H9 (cell line): Measurements from ENCODE around the gene TPP1. TPM values are rescaled to one million over a fixed set of nuclear protein-coding genes. Genes with fewer than 3 reads are reported as not detected.

Source experiments
- DNase-seq: peaks from one replicate; pipeline ENCODE4 v3.0.0-alpha.2; 2017
- H2AFZ ChIP-seq: one replicate; pipeline ENCODE4 v1.6.1; 2013; ENCODE audit warnings: mild to moderate bottlenecking, low read length, control low read depth, moderate library complexity
- H2AK5ac ChIP-seq: 2 replicates; pipeline ENCODE4 v1.6.1; 2013; ENCODE audit warnings: low read length, control low read depth, mixed read lengths; ENCODE audit not compliant: insufficient read length
- H2BK120ac ChIP-seq: one replicate; pipeline ENCODE4 v1.6.1; 2013; ENCODE audit warnings: low read depth, mild to moderate bottlenecking, low read length, control low read depth, inconsistent platforms; ENCODE audit not compliant: poor library complexity, severe bottlenecking
- H2BK12ac ChIP-seq: 2 replicates; pipeline ENCODE4 v1.6.1; 2013; ENCODE audit warnings: low read length, control low read depth, mixed read lengths, low read depth; ENCODE audit not compliant: insufficient read length
- H2BK15ac ChIP-seq: 2 replicates; pipeline ENCODE4 v1.6.1; 2013; ENCODE audit warnings: low read depth, low read length, control low read depth
- H2BK20ac ChIP-seq: one replicate; pipeline ENCODE4 v1.6.1; 2013; ENCODE audit warnings: low read depth, mild to moderate bottlenecking, low read length, control low read depth, inconsistent platforms; ENCODE audit not compliant: poor library complexity, severe bottlenecking
- H2BK5ac ChIP-seq: 2 replicates; pipeline ENCODE4 v1.6.1; 2013; ENCODE audit warnings: low read length, control low read depth, mixed read lengths; ENCODE audit not compliant: insufficient read length
- H3K14ac ChIP-seq: 2 replicates; pipeline ENCODE4 v1.6.1; 2013; ENCODE audit warnings: low read length, control low read depth; ENCODE audit not compliant: insufficient read depth
- H3K18ac ChIP-seq: 2 replicates; pipeline ENCODE4 v1.6.1; 2013; ENCODE audit warnings: low read depth, mild to moderate bottlenecking, mixed read lengths, low read length, control low read depth; ENCODE audit not compliant: insufficient read length
- H3K23ac ChIP-seq: 2 replicates; pipeline ENCODE4 v1.6.1; 2013; ENCODE audit warnings: low read length, control low read depth, mixed read lengths, low read depth; ENCODE audit not compliant: insufficient read length
- H3K23me2 ChIP-seq: 2 replicates; pipeline ENCODE4 v1.6.1; 2013; ENCODE audit warnings: low read depth, mild to moderate bottlenecking, mixed read lengths, low read length, control low read depth; ENCODE audit not compliant: insufficient read length, poor library complexity, severe bottlenecking
- H3K27ac ChIP-seq: 2 replicates; pipeline ENCODE4 v1.5.1; 2013; ENCODE audit warnings: low read length, control low read depth, mixed read lengths, low read depth; ENCODE audit not compliant: insufficient read length
- H3K27me3 ChIP-seq: 2 replicates; pipeline ENCODE4 v1.6.1; 2013; ENCODE audit warnings: low read length, control low read depth, inconsistent platforms; ENCODE audit not compliant: insufficient read depth
- H3K4ac ChIP-seq: 2 replicates; pipeline ENCODE4 v1.6.1; 2013; ENCODE audit warnings: low read depth, mild to moderate bottlenecking, control low read depth, inconsistent platforms, low read length, moderate library complexity
- H3K4me1 ChIP-seq: 2 replicates; pipeline ENCODE4 v1.6.1; 2013; ENCODE audit warnings: low read length, control low read depth, inconsistent platforms; ENCODE audit not compliant: insufficient read depth
- H3K4me2 ChIP-seq: 2 replicates; pipeline ENCODE4 v1.6.1; 2013; ENCODE audit warnings: low read length, control low read depth, mixed read lengths; ENCODE audit not compliant: insufficient read length, insufficient read depth
- H3K56ac ChIP-seq: 2 replicates; pipeline ENCODE4 v1.6.1; 2013; ENCODE audit warnings: low read depth, mild to moderate bottlenecking, mixed read lengths, low read length, control low read depth; ENCODE audit not compliant: insufficient read length
- H3K79me1 ChIP-seq: 2 replicates; pipeline ENCODE4 v1.6.1; 2013; ENCODE audit warnings: low read depth, mild to moderate bottlenecking, moderate library complexity, low read length, control low read depth, inconsistent platforms; ENCODE audit not compliant: insufficient read depth, poor library complexity, severe bottlenecking
- H3K79me2 ChIP-seq: 2 replicates; pipeline ENCODE4 v1.6.1; 2013; ENCODE audit warnings: low read length, control low read depth, inconsistent platforms; ENCODE audit not compliant: insufficient read depth
- H3K9ac ChIP-seq: 2 replicates; pipeline ENCODE4 v1.6.1; 2013; ENCODE audit warnings: low read length, control low read depth, mixed read lengths; ENCODE audit not compliant: insufficient read length; ENCODE audit errors: extremely low read depth
- H3K9me3 ChIP-seq: one replicate; pipeline ENCODE4 v1.6.1; 2013; ENCODE audit warnings: low read depth, low read length, inconsistent platforms; ENCODE audit not compliant: control insufficient read depth
- H3T11ph ChIP-seq: one replicate; pipeline ENCODE4 v1.6.1; 2013; ENCODE audit warnings: mild to moderate bottlenecking, low read length, control low read depth, inconsistent platforms
- H4K20me1 ChIP-seq: one replicate; pipeline ENCODE4 v1.6.1; 2013; ENCODE audit not compliant: control insufficient read depth, insufficient read length, insufficient read depth
- H4K5ac ChIP-seq: 2 replicates; pipeline ENCODE4 v1.6.1; 2013; ENCODE audit warnings: low read depth, mild to moderate bottlenecking, mixed read lengths, low read length, control low read depth; ENCODE audit not compliant: insufficient read length
- H4K8ac ChIP-seq: replicated peaks from 2 replicates; pipeline ENCODE4 v1.6.1; 2013; ENCODE audit warnings: low read length, control low read depth, mixed read lengths, low read depth; ENCODE audit not compliant: insufficient read length
- H4K91ac ChIP-seq: 2 replicates; pipeline ENCODE4 v1.6.1; 2013; ENCODE audit warnings: low read depth, mild to moderate bottlenecking, moderate library complexity, mixed read lengths, low read length, control low read depth; ENCODE audit not compliant: insufficient read length
- H3K27ac Mint-ChIP-seq, 3 experiments: 2 replicates in 2 of 3; 3 replicates in 1 of 3; pipeline ENCODE4 v1.8.0; 2020 to 2021; ENCODE audit warnings: mixed read lengths in 3 of 3, mild to moderate bottlenecking in 1 of 3, moderate library complexity in 1 of 3
- H3K27me3 Mint-ChIP-seq: 2 replicates; pipeline ENCODE4 v1.8.0; 2021; ENCODE audit warnings: low read depth, mild to moderate bottlenecking, moderate library complexity, mixed read lengths
- H3K36me3 Mint-ChIP-seq, 3 experiments: 2 replicates in 2 of 3; 3 replicates in 1 of 3; pipeline ENCODE4 v1.8.0; 2020 to 2021; ENCODE audit warnings: low read depth in 3 of 3, mixed read lengths in 3 of 3; ENCODE audit not compliant: insufficient read depth in 1 of 3
- H3K4me1 Mint-ChIP-seq, 2 experiments: 2 replicates each; pipeline ENCODE4 v1.8.0; 2020; ENCODE audit warnings: mixed read lengths in 2 of 2
- H3K4me3 Mint-ChIP-seq, 2 experiments: 2 replicates in 1 of 2; 3 replicates in 1 of 2; pipeline ENCODE4 v1.8.0; 2020 to 2021; ENCODE audit warnings: mild to moderate bottlenecking in 2 of 2, mixed read lengths in 2 of 2, moderate library complexity in 1 of 2
- H3K9me3 Mint-ChIP-seq, 2 experiments: 2 replicates in 1 of 2; 3 replicates in 1 of 2; pipeline ENCODE4 v1.8.0; 2020; ENCODE audit warnings: mild to moderate bottlenecking in 2 of 2, mixed read lengths in 2 of 2, moderate library complexity in 1 of 2
- WGBS: extraction: QIAGEN DNeasy Blood & Tissue Kit; methylation state at CpG from one replicate; pipeline ENCODE4 v1.1.7; 2013; ENCODE audit warnings: missing lambda C conversion rate, low lambda C conversion rate, mixed read lengths; ENCODE audit not compliant: insufficient read length; ENCODE audit errors: extremely low coverage; 5-methylcytosine and 5-hydroxymethylcytosine counted together
- total RNA-seq: library from RNA; stranded (reverse); gene quantifications from 2 replicates; pipeline ENCODE4 v1.2.1, GENCODE V29; 2021
- TF ChIP-seq, protein P1 (sequence below): fragments of 200-600 bp; sonication (generic); conservative IDR thresholded peaks from 3 replicates; pipeline ENCODE4 v1.8.0; 2021; ENCODE audit warnings: antibody characterized with exemption, mild to moderate bottlenecking

TPP1 gene
- total RNA-seq, 1 experiment from 2014 or later: 37.2 TPM

DNA sequence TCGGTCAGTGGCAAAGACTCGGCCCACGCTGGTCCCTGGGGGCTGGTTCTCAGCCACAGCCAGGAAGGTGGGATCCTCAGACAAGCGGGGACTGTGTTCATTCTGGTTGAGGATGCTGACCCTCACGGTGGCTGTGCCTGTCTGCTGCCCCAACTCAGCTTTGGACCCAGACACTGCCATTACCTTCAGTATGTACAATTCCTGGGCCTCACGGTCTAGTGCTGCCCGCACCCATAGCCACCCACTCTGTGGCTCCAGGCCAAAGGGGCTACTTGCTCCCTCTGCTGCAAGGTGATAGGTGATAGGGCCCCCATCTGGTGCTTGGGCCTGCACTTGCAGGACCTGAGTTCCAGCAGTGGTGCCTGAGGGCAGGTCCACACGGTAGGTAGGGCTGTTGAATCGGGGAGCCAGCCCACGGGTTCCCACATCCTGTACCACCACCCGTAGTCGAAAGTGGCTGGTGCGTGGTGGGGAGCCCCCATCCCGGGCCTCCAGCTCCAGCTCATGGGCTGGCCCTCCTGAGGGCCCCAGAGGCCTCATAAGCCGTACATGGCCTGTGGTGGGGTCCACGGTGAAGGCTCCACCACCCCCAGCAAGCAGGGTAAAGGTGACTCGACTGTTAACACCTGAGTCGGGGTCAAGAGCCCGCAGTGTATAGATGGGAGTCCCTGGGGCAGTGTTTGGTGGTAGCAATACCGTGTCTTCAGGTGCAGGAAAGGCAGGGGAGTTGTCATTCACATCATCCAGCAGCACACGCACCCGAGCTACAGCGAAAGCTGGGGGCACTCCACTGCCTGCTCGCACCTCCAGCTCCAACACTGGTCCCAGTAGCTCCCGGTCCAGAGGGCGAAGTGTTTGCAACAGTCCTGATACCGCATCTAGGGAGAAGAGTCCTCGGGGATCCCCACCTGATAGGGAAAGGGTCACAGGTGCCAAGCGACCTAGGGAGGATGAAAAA lies 13.2 kb upstream of the TPP1 start:
- no peaks in the 10 kb centered on the region for H3K9me3 Mint-ChIP-seq
- H3K56ac ChIP-seq: no peak overlapping the region
- no peak overlapping the region for H3K4ac ChIP-seq
- no peak overlapping the region for H4K91ac ChIP-seq
- no peak overlapping the region for H3K18ac ChIP-seq
- no peak overlapping the region for H2AK5ac ChIP-seq
- TF ChIP-seq, protein P1, sequence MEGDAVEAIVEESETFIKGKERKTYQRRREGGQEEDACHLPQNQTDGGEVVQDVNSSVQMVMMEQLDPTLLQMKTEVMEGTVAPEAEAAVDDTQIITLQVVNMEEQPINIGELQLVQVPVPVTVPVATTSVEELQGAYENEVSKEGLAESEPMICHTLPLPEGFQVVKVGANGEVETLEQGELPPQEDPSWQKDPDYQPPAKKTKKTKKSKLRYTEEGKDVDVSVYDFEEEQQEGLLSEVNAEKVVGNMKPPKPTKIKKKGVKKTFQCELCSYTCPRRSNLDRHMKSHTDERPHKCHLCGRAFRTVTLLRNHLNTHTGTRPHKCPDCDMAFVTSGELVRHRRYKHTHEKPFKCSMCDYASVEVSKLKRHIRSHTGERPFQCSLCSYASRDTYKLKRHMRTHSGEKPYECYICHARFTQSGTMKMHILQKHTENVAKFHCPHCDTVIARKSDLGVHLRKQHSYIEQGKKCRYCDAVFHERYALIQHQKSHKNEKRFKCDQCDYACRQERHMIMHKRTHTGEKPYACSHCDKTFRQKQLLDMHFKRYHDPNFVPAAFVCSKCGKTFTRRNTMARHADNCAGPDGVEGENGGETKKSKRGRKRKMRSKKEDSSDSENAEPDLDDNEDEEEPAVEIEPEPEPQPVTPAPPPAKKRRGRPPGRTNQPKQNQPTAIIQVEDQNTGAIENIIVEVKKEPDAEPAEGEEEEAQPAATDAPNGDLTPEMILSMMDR: no peak
- no peak overlapping the region for H3K4me2 ChIP-seq
- H3K79me2 ChIP-seq: no peaks in the 10 kb centered on the region
- H3K27me3 ChIP-seq: peaks cover 18% of the 10 kb centered on the region; the same call in 1 of the 2 replicates
- peaks cover 9% of the 10 kb centered on the region for H3K23me2 ChIP-seq
- H3K27ac ChIP-seq: no peak overlapping the region
- no peaks in the 10 kb centered on the region for H3K9me3 ChIP-seq
- H4K5ac ChIP-seq: no peak overlapping the region
- H3K27ac Mint-ChIP-seq: no peak overlapping the region; a peak in 1 of 7 replicates
- H3K4me1 Mint-ChIP-seq: peaks cover 3% of the 10 kb centered on the region in 2 experiments; a peak in 2 of 4 replicates
- H2BK5ac ChIP-seq: no peak overlapping the region
- no peak overlapping the region for H4K8ac ChIP-seq
- no peaks in the 10 kb centered on the region for H3K4me1 ChIP-seq
- no peak overlapping the region for H3K14ac ChIP-seq
- H2BK120ac ChIP-seq: no peak overlapping the region
- no peak overlapping the region for H3K23ac ChIP-seq
- H2BK12ac ChIP-seq: no peak overlapping the region
- H3K27me3 Mint-ChIP-seq: peaks cover 49% of the 10 kb centered on the region
- peaks cover 2 to 18% (median 8%) of the 10 kb centered on the region in 3 experiments; a peak in 6 of 7 replicates for H3K36me3 Mint-ChIP-seq
- peak; percentile 22 for DNase-seq
- H2BK20ac ChIP-seq: no peak overlapping the region
- H2BK15ac ChIP-seq: no peak overlapping the region
- H4K20me1 ChIP-seq: no peaks in the 10 kb centered on the region
- no peak overlapping the region for H3K9ac ChIP-seq
- no CpG with 5 or more reads among the region's 29 CpGs for WGBS
- no peak overlapping the region for H3K4me3 Mint-ChIP-seq
- H2AFZ ChIP-seq: no peak overlapping the region
- no peaks in the 10 kb centered on the region for H3K79me1 ChIP-seq
- no peak overlapping the region for H3T11ph ChIP-seq
